ENCODE data around the gene BCL2.

Gene BCL2

GRCh38 chr18:63155169-63155852 lies 164.3 kb downstream of the BCL2 start:
- peak; percentile 26 for DNase-seq

- DNase-seq: no peak
These were observed 165.0 kb downstream of the BCL2 start for GRCh38 chr18:63154350-63155152.

GRCh38 chr18:63152791-63153190 lies 166.8 kb downstream of the BCL2 start:
- no peak for DNase-seq

GRCh38 chr18:63152096-63152495 lies 167.5 kb downstream of the BCL2 start:
- DNase-seq: no peak

GRCh38 chr18:63151539-63151938 lies 168.0 kb downstream of the BCL2 start:
- no peak for DNase-seq

GRCh38 chr18:63150942-63151421 lies 168.6 kb downstream of the BCL2 start:
- DNase-seq: no peak

- DNase-seq: no peak
These were observed 169.2 kb downstream of the BCL2 start for GRCh38 chr18:63150326-63150725.

- no peak for DNase-seq
These were observed 170.3 kb downstream of the BCL2 start for GRCh38 chr18:63149302-63149587.

GRCh38 chr18:63148449-63149301 lies 170.9 kb downstream of the BCL2 start:
- no peak for DNase-seq

- no peak for DNase-seq
These were observed 171.6 kb downstream of the BCL2 start for GRCh38 chr18:63147973-63148372.

GRCh38 chr18:63146828-63147409 lies 172.7 kb downstream of the BCL2 start:
- DNase-seq: no peak

GRCh38 chr18:63145851-63146555 lies 173.6 kb downstream of the BCL2 start:
- DNase-seq: no peak

- no peak for DNase-seq
These were observed 174.3 kb downstream of the BCL2 start for GRCh38 chr18:63145166-63145850.

- no peak for DNase-seq
These were observed 174.8 kb downstream of the BCL2 start for GRCh38 chr18:63144748-63145147.

GRCh38 chr18:63143330-63143771 lies 176.2 kb downstream of the BCL2 start:
- DNase-seq: no peak

- DNase-seq: no peak
These were observed 176.9 kb downstream of the BCL2 start for GRCh38 chr18:63142594-63143225.

- no peak for DNase-seq
These were observed 177.8 kb downstream of the BCL2 start for GRCh38 chr18:63141778-63142176.

GRCh38 chr18:63140997-63141777 lies 178.4 kb downstream of the BCL2 start:
- no peak for DNase-seq

- no peak for DNase-seq
These were observed 179.5 kb downstream of the BCL2 start for GRCh38 chr18:63140038-63140450.

All from activated gamma-delta T cell (primary cell).